ENCODE measurements around the gene ADAM12. TPM values are rescaled to one million over a fixed set of nuclear protein-coding genes. Genes with fewer than 3 reads are reported as not detected.
A peak's percentile ranks its signal among the peaks of the same experiment; 100 is the strongest.

ADAM12 gene
- total RNA-seq, 1 experiment from 2014 or later, result 16.8 TPM

DNA sequence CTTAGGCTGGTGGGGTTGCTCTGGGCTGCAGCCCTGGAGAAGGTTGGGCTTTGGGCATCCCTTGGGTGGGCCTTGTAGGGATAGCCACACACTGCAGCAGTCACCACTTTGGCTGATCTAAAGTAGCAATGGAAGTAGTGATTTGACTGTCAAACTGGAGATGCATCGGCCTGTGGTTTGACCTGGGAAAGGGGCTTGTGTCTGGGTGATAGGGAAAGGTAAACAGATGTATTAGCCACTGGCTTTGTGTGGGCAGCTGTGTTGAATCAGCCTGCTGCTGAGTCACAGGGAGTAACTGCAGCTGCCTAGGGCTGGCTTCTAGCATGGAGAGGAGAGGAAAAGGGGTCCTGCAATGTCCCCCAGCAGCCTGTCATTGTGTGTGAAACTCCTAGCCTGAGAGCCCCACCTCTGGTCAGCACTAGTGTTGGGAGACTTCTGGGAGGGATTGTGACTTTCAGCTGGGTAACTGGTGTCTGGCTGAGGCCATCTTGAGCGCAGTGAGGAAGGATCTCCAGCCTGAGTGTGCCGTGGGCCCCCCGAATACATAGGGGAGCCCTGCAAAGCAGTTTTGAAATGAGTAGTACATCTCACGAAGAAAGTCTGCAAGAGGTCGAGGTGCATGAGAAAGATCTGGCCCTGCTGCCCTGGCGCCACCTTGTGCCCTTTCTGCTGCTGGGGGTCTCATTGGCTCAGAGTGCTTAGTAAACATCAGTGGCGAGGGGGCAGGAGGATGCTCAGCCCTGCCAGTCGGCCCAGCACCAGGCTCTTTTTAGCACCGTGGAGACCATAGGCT lies 374.6 kb downstream of the ADAM12 start:
- Histone ChIP-seq H3K79me2 (ENCODE audit: low read depth) (no peaks in the 10 kb centered on the region), H3F3A (ENCODE audit: insufficient read depth, low read depth) (no peaks in the 10 kb centered on the region), H3K27me3 (ENCODE audit: insufficient read depth, low read depth) (no peaks in the 10 kb centered on the region), H3K36me3 (ENCODE audit: low read depth) (no peaks in the 10 kb centered on the region), H3K4me2 (no peak overlapping the region; the same call in 1 of the 2 replicates), H4K20me1 (ENCODE audit: insufficient read depth) (no peaks in the 10 kb centered on the region), H3K9me2 (ENCODE audit: insufficient read depth) (no peaks in the 10 kb centered on the region), H3K27ac (no peak overlapping the region), H3K9me3 (ENCODE audit: insufficient read depth, low read depth) (no peaks in the 10 kb centered on the region), H3K4me1 (replicated peaks; ENCODE audit: insufficient read depth) (peaks cover 20% of the 10 kb centered on the region), H2AFZ (no peak overlapping the region), H3K4me3 (no peak overlapping the region)
- peak in 1 of 2 experiments; percentile 18 for DNase-seq
- BruUV-seq (replicated peaks), result no TSS peak
- ChIA-PET CTCF (no interaction called here), POLR2A (ENCODE audit: unreplicated experiment) (no interaction called here)
- intact Hi-C loops (cut with micrococcal nuclease; ENCODE audit: unreplicated experiment), result no loop called here
- no peak for TF ChIP-seq EZH2 (IDR thresholded peaks at IDR 0.05; ENCODE audit: low read depth)
- TF ChIP-seq, protein P1, sequence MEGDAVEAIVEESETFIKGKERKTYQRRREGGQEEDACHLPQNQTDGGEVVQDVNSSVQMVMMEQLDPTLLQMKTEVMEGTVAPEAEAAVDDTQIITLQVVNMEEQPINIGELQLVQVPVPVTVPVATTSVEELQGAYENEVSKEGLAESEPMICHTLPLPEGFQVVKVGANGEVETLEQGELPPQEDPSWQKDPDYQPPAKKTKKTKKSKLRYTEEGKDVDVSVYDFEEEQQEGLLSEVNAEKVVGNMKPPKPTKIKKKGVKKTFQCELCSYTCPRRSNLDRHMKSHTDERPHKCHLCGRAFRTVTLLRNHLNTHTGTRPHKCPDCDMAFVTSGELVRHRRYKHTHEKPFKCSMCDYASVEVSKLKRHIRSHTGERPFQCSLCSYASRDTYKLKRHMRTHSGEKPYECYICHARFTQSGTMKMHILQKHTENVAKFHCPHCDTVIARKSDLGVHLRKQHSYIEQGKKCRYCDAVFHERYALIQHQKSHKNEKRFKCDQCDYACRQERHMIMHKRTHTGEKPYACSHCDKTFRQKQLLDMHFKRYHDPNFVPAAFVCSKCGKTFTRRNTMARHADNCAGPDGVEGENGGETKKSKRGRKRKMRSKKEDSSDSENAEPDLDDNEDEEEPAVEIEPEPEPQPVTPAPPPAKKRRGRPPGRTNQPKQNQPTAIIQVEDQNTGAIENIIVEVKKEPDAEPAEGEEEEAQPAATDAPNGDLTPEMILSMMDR (conservative IDR thresholded peaks at IDR 0.05), result no peak

DNA sequence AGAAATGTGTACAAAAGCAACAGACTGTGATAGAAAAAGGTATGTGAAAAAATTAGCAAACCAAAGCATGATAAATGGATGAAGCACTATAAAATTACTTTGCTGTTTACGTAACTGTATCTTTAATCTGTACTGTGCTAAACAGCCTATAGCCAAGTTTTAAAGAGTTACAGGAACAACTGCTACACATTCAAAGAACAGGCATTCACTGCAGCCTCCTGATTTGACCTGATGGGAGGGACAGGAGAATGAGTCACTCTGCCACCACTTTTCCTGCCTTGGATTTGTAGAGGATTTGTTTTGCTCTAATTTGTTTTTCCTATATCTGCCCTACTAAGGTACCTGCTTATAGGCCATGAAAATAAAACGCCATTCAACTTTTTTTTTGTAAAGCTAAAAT lies 375.8 kb downstream of the ADAM12 start:
- H3K4me2 ChIP-seq, result no peak overlapping the region
- H3K27ac ChIP-seq, result no peak overlapping the region
- H4K20me1 ChIP-seq (ENCODE audit: insufficient read depth), result no peaks in the 10 kb centered on the region
- DNase-seq, result no peak
- H3K9me3 ChIP-seq (ENCODE audit: insufficient read depth, low read depth), result no peaks in the 10 kb centered on the region
- no TSS peak for BruUV-seq (replicated peaks)
- TF ChIP-seq EZH2 (IDR thresholded peaks at IDR 0.05; ENCODE audit: low read depth), result no peak
- TF ChIP-seq, protein P1 (conservative IDR thresholded peaks at IDR 0.05), result no peak
- H3F3A ChIP-seq (ENCODE audit: insufficient read depth, low read depth), result no peaks in the 10 kb centered on the region
- H3K4me1 ChIP-seq (replicated peaks; ENCODE audit: insufficient read depth), result peaks cover 20% of the 10 kb centered on the region
- CTCF ChIA-PET, result interaction anchor here (0.5 kb wide), 1 partner anchor 738 kb away, joined by 3 read pairs; no protein-coding TSS in a partner anchor
- H3K27me3 ChIP-seq (ENCODE audit: insufficient read depth, low read depth), result no peaks in the 10 kb centered on the region
- no peak overlapping the region for H3K4me3 ChIP-seq
- H3K36me3 ChIP-seq (ENCODE audit: low read depth), result no peaks in the 10 kb centered on the region
- H2AFZ ChIP-seq, result no peak overlapping the region
- no peaks in the 10 kb centered on the region for H3K79me2 ChIP-seq (ENCODE audit: low read depth)
- POLR2A ChIA-PET (ENCODE audit: unreplicated experiment), result no interaction called here
- intact Hi-C loops (cut with micrococcal nuclease; ENCODE audit: unreplicated experiment), result no loop called here
- no peaks in the 10 kb centered on the region for H3K9me2 ChIP-seq (ENCODE audit: insufficient read depth)

DNA sequence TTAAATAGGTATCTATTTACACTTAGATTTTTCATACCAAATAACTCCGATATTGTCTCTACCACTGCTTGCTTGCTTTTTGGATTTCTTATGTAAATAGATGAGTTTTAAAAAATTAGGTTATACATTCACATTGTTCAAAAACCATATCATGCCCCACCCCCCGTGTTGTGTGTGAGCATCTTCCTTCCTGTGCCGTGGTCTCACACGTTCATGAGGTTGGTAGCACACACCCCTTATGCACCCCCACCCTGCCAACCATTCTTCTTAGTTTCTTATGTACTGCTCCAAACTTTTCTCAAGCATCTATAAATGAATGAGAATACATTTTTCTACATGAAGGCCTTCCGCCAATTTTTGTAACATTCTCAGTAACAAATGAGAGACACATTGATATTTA lies 376.3 kb downstream of the ADAM12 start:
- H3K9me3 ChIP-seq (ENCODE audit: insufficient read depth, low read depth), result no peaks in the 10 kb centered on the region
- H3K9me2 ChIP-seq (ENCODE audit: insufficient read depth), result no peaks in the 10 kb centered on the region
- BruUV-seq (replicated peaks), result no TSS peak
- H2AFZ ChIP-seq, result no peak overlapping the region
- no peaks in the 10 kb centered on the region for H4K20me1 ChIP-seq (ENCODE audit: insufficient read depth)
- H3K4me2 ChIP-seq, result no peak overlapping the region
- no peaks in the 10 kb centered on the region for H3K79me2 ChIP-seq (ENCODE audit: low read depth)
- CTCF ChIA-PET, result interaction anchor here (0.5 kb wide), 1 partner anchor 739 kb away, joined by 3 read pairs; no protein-coding TSS in a partner anchor
- H3K36me3 ChIP-seq (ENCODE audit: low read depth), result no peaks in the 10 kb centered on the region
- no peaks in the 10 kb centered on the region for H3K27me3 ChIP-seq (ENCODE audit: insufficient read depth, low read depth)
- H3K27ac ChIP-seq, result no peak overlapping the region
- POLR2A ChIA-PET (ENCODE audit: unreplicated experiment), result no interaction called here
- TF ChIP-seq, protein P1 (conservative IDR thresholded peaks at IDR 0.05), result no peak
- TF ChIP-seq EZH2 (IDR thresholded peaks at IDR 0.05; ENCODE audit: low read depth), result no peak
- H3F3A ChIP-seq (ENCODE audit: insufficient read depth, low read depth), result no peaks in the 10 kb centered on the region
- no peak for DNase-seq
- no peak overlapping the region for H3K4me3 ChIP-seq
- H3K4me1 ChIP-seq (replicated peaks; ENCODE audit: insufficient read depth), result peaks cover 20% of the 10 kb centered on the region
- intact Hi-C loops (cut with micrococcal nuclease; ENCODE audit: unreplicated experiment), result no loop called here
